ENCODE measurements around the gene PPP1R15A. TPM values are rescaled to one million over a fixed set of nuclear protein-coding genes. Genes with fewer than 3 reads are reported as not detected.

PPP1R15A gene
- total and polyA plus RNA-seq, 9 donors, result 22.8 to 156 (median 54.8) TPM

DNA sequence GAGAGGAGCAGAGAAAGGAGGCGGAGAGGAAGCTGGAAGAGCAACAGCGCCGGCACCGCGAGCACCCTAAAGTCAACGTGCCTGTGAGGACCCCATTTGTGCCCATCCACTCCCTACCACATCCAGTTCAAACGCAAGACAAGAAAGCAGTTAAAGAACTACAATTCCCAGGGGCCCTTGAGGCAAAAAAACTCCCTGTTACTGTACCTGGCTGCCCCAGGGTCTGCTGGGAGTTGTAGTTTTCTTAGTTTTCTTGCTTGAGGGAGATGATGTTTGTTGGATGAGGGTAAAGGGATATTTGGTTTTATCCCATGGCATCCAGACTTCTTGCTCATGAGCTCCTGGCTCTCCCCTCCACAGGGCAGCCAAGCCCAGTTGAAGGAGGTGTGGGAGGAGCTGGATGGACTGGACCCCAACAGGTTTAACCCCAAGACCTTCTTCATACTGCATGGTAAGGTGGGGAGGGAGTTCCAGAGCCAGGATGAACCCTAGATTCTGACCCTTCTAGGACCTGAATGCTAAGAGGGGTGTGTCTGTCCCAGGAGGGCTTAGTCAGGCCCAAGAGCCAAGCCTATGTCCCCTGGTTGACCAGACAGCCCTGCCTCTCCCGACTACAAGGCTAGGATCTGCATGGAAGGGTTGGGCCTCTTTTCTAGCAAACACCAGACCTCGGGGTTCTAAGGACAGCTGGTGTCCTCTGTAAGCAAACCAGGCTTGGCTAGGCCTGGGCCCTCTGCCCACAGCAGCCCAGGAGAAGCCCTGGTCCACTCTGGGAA is 41.1 kb downstream of the PPP1R15A start:
- intact Hi-C loops (cut with DNase I), result no loop called here
- TF ChIP-seq EP300 (IDR thresholded peaks at IDR 0.05), result no peak
- no peak for TF ChIP-seq POLR2A (IDR thresholded peaks at IDR 0.05)
- TF ChIP-seq, protein P1, sequence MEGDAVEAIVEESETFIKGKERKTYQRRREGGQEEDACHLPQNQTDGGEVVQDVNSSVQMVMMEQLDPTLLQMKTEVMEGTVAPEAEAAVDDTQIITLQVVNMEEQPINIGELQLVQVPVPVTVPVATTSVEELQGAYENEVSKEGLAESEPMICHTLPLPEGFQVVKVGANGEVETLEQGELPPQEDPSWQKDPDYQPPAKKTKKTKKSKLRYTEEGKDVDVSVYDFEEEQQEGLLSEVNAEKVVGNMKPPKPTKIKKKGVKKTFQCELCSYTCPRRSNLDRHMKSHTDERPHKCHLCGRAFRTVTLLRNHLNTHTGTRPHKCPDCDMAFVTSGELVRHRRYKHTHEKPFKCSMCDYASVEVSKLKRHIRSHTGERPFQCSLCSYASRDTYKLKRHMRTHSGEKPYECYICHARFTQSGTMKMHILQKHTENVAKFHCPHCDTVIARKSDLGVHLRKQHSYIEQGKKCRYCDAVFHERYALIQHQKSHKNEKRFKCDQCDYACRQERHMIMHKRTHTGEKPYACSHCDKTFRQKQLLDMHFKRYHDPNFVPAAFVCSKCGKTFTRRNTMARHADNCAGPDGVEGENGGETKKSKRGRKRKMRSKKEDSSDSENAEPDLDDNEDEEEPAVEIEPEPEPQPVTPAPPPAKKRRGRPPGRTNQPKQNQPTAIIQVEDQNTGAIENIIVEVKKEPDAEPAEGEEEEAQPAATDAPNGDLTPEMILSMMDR (IDR thresholded peaks at IDR 0.05), result no peak
- Histone ChIP-seq H3K36me3 (no peaks in the 10 kb centered on the region), H3K9me3 (no peaks in the 10 kb centered on the region), H3K27me3 (no peaks in the 10 kb centered on the region), H3K4me1 (ENCODE audit: insufficient read depth) (no peaks in the 10 kb centered on the region), H3K27ac (no peak overlapping the region), H3K4me3 (no peak overlapping the region)
- no peak for DNase-seq
- 86 to 92% (median 87%) methylated on average over 9 of the region's 9 CpGs for WGBS, 3 donors

GRCh38 chr19:48914181-48914580 is 42.0 kb downstream of the PPP1R15A start:
- intact Hi-C loops (cut with DNase I), result no loop called here

DNA sequence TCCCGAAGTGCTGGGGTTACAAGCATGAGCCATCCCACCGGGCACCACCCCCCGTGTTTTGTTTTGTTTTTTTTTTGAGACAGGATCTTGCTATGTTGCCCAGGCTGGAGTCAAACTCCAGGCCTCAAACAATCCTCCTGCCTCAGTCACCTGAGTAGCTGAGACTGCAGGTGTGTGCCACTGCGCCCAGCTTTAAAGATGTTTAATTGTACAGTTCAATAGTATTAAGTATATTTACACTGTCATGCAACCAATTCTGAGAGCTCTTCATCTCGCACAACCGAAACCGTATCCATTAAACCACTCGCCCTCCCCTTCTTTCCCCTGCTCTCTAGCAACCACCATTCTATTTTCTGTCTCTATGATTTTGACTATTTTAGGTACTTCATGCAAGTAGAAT is 43.5 kb downstream of the PPP1R15A start:
- DNase-seq, result no peak
- no peaks in the 10 kb centered on the region for H3K36me3 ChIP-seq
- no peaks in the 10 kb centered on the region for H3K9me3 ChIP-seq
- no peaks in the 10 kb centered on the region for H3K27me3 ChIP-seq
- TF ChIP-seq POLR2A (IDR thresholded peaks at IDR 0.05), result no peak
- TF ChIP-seq EP300 (IDR thresholded peaks at IDR 0.05), result no peak
- TF ChIP-seq, protein P1 (IDR thresholded peaks at IDR 0.05), result no peak
- WGBS, 3 donors, result 77 to 86% (median 85%) methylated on average over 8 of the region's 8 CpGs
- H3K4me3 ChIP-seq, result no peak overlapping the region
- H3K27ac ChIP-seq, result no peak overlapping the region
- intact Hi-C loops (cut with DNase I), result no loop called here
- no peaks in the 10 kb centered on the region for H3K4me1 ChIP-seq (ENCODE audit: insufficient read depth)

More at GRCh38 chr19:48914181-48914580, 42.0 kb downstream of the PPP1R15A start:
- 89 to 93% (median 91%) methylated on average over 8 of the region's 8 CpGs for WGBS, 3 donors
- no peak for DNase-seq
- Histone ChIP-seq H3K9me3 (no peaks in the 10 kb centered on the region), H3K4me3 (no peak overlapping the region), H3K36me3 (no peaks in the 10 kb centered on the region), H3K27me3 (no peaks in the 10 kb centered on the region), H3K27ac (no peak overlapping the region), H3K4me1 (ENCODE audit: insufficient read depth) (no peaks in the 10 kb centered on the region)
- TF ChIP-seq POLR2A (IDR thresholded peaks at IDR 0.05), result no peak
- TF ChIP-seq, protein P1 (IDR thresholded peaks at IDR 0.05), result no peak

DNA sequence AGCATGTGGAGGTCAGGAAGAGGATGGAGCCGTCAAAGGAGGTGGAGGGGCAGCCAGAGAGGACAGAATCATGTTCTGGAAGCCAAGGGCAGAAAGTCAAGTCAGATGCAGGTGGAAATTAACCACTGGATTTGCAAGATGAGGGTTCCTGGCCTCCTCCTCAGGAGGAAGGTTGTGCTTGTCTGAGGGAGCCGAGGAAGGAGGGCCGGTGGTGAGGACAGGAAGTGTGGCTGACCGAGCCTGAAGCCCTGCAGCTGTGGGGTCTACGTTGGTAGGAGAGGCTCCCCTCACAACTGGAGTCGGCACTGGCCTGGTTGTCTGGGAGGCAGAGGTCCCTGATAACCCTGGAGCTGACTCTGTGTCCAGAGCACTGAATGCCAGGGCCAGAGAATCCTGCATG is 45.9 kb downstream of the PPP1R15A start:
- TF ChIP-seq, protein P1 (IDR thresholded peaks at IDR 0.05), result no peak
- TF ChIP-seq POLR2A (IDR thresholded peaks at IDR 0.05), result no peak
- TF ChIP-seq EP300 (IDR thresholded peaks at IDR 0.05), result no peak
- Histone ChIP-seq H3K4me1 (ENCODE audit: insufficient read depth) (no peaks in the 10 kb centered on the region), H3K4me3 (no peak overlapping the region), H3K27ac (no peak overlapping the region), H3K36me3 (no peaks in the 10 kb centered on the region), H3K9me3 (no peaks in the 10 kb centered on the region), H3K27me3 (no peaks in the 10 kb centered on the region)
- intact Hi-C loops (cut with DNase I), result no loop called here
- no peak for DNase-seq
- WGBS, 3 donors, result 69 to 72% (median 71%) methylated on average over 6 of the region's 6 CpGs
